Measurements from ENCODE around the gene EVA1A. TPM values are rescaled to one million over a fixed set of nuclear protein-coding genes. Genes with fewer than 3 reads are reported as not detected.

The EVA1A gene
- total and polyA plus RNA-seq, 12 donors, result 0.17 to 3.4 (median 0.99) TPM

- H3K27ac ChIP-seq, result no peak overlapping the region
- TF ChIP-seq CTCF (IDR thresholded peaks at IDR 0.05), result no peak
- WGBS, 2 donors, result 89 to 91% methylated on average over 10 of the region's 10 CpGs
- no peaks in the 10 kb centered on the region for H3K27me3 ChIP-seq
- DNase-seq, result no peak
- H3K4me3 ChIP-seq, result no peak overlapping the region
- intact Hi-C loops (cut with DNase I), result no loop called here
- H3K4me1 ChIP-seq, result no peaks in the 10 kb centered on the region
- ATAC-seq, result no peak
- H3K9me3 ChIP-seq, result peaks cover 0 to 4% (median 0%) of the 10 kb centered on the region in 11 donors
- no peaks in the 10 kb centered on the region for H3K36me3 ChIP-seq
Measured at GRCh38 chr2:75518638-75519465, 41.9 kb downstream of the EVA1A start.

- Histone ChIP-seq H3K4me1 (no peaks in the 10 kb centered on the region), H3K4me3 (no peak overlapping the region), H3K36me3 (peaks cover 0 to 5% (median 0%) of the 10 kb centered on the region in 9 donors), H3K27ac (no peak overlapping the region), H3K27me3 (no peaks in the 10 kb centered on the region), H3K9me3 (peaks cover 0 to 14% (median 4%) of the 10 kb centered on the region in 11 donors)
- ATAC-seq (no peak), DNase-seq (no peak)
- intact Hi-C loops (cut with DNase I), result no loop called here
- 89 to 94% methylated on average over 6 of the region's 6 CpGs for WGBS, 2 donors
- TF ChIP-seq CTCF (IDR thresholded peaks at IDR 0.05), result no peak
Measured at GRCh38 chr2:75517547-75518230, 43.0 kb downstream of the EVA1A start.

GRCh38 chr2:75516378-75517360 is 44.1 kb downstream of the EVA1A start:
- Histone ChIP-seq H3K9me3 (peaks cover 0 to 18% (median 10%) of the 10 kb centered on the region in 11 donors), H3K27ac (no peak overlapping the region), H3K36me3 (peaks cover 0 to 11% (median 0%) of the 10 kb centered on the region in 9 donors), H3K4me1 (no peaks in the 10 kb centered on the region), H3K27me3 (no peaks in the 10 kb centered on the region), H3K4me3 (no peak overlapping the region)
- no peak for TF ChIP-seq CTCF (IDR thresholded peaks at IDR 0.05)
- WGBS, 2 donors, result 77 to 81% methylated on average over 8 of the region's 8 CpGs
- no peak for ATAC-seq
- intact Hi-C loops (cut with DNase I), result no loop called here
- DNase-seq, result no peak

All from heart right ventricle (tissue), 16 donors.